ENCODE results near the gene TMEM8B.

The TMEM8B gene

GRCh38 chr9:35847792-35848572 lies 19.0 kb downstream of the TMEM8B start:
- WGBS (ENCODE audit: extremely low coverage, insufficient coverage, insufficient read length): no CpG with 5 or more reads among the region's 4 CpGs
- no peak overlapping the region for H2BK5ac ChIP-seq (ENCODE audit: low read depth, low read length, poor library complexity)
- H3K79me2 ChIP-seq (ENCODE audit: control insufficient read depth, insufficient read depth, low read length, poor library complexity): no peaks in the 10 kb centered on the region
- H3K79me1 ChIP-seq (ENCODE audit: low read length): no peaks in the 10 kb centered on the region
- peaks cover 0 to 3% of the 10 kb centered on the region in 2 experiments for H3K36me3 ChIP-seq (ENCODE audit: control insufficient read depth in 1 of 2, insufficient read depth in 2 of 2, low read length in 2 of 2)
- no peak overlapping the region for H4K8ac ChIP-seq (ENCODE audit: low read depth, low read length)
- no peak overlapping the region for H2BK120ac ChIP-seq (ENCODE audit: insufficient read depth, low read length, poor library complexity)
- H3K4me1 ChIP-seq (ENCODE audit: control insufficient read depth in 1 of 2, insufficient read depth in 2 of 2, low read length in 2 of 2): peaks cover 4 to 10% of the 10 kb centered on the region in 2 experiments
- H2AK5ac ChIP-seq (ENCODE audit: low read length): no peak overlapping the region
- H2AFZ ChIP-seq (ENCODE audit: insufficient read depth, low read length, poor library complexity): no peak overlapping the region
- peaks cover 2% of the 10 kb centered on the region for H3K9me3 ChIP-seq (ENCODE audit: insufficient read depth, low read depth, low read length)
- peaks cover 3% of the 10 kb centered on the region for H3K27me3 ChIP-seq (ENCODE audit: insufficient read depth, low read length)
- no peak overlapping the region for H3K4ac ChIP-seq (ENCODE audit: low read depth, low read length)
- H3K23ac ChIP-seq (ENCODE audit: low read length): no peak overlapping the region
- no peak overlapping the region for H2BK12ac ChIP-seq (ENCODE audit: low read length)
- no peak overlapping the region for H4K12ac ChIP-seq (ENCODE audit: low read depth, low read length)
- no peak overlapping the region for H3K14ac ChIP-seq (ENCODE audit: low read length)
- no peak overlapping the region for H3K9ac ChIP-seq (ENCODE audit: low read length)
- H3K4me3 ChIP-seq (ENCODE audit: low read depth, low read length): no peak overlapping the region
- no peak overlapping the region for H4K91ac ChIP-seq (ENCODE audit: low read depth, low read length)
- no peak for DNase-seq
- H3K4me2 ChIP-seq (ENCODE audit: low read length): no peak overlapping the region
- H3K18ac ChIP-seq (ENCODE audit: low read length): no peak overlapping the region
- no peak overlapping the region for H3K27ac ChIP-seq (ENCODE audit: low read depth, low read length)

GRCh38 chr9:35852267-35852815 lies 23.3 kb downstream of the TMEM8B start:
- no peak overlapping the region for H3K9ac ChIP-seq (ENCODE audit: low read length)
- H3K36me3 ChIP-seq (ENCODE audit: control insufficient read depth in 1 of 2, insufficient read depth in 2 of 2, low read length in 2 of 2): no peaks in the 10 kb centered on the region
- DNase-seq: no peak
- H3K27me3 ChIP-seq (ENCODE audit: insufficient read depth, low read length): no peaks in the 10 kb centered on the region
- no peak overlapping the region for H2BK120ac ChIP-seq (ENCODE audit: insufficient read depth, low read length, poor library complexity)
- H4K8ac ChIP-seq (ENCODE audit: low read depth, low read length): no peak overlapping the region
- no peak overlapping the region for H4K12ac ChIP-seq (ENCODE audit: low read depth, low read length)
- no peak overlapping the region for H2AK5ac ChIP-seq (ENCODE audit: low read length)
- no peak overlapping the region for H3K27ac ChIP-seq (ENCODE audit: low read depth, low read length)
- no peak overlapping the region for H3K18ac ChIP-seq (ENCODE audit: low read length)
- no peak overlapping the region for H3K4me3 ChIP-seq (ENCODE audit: low read depth, low read length)
- no peak overlapping the region for H3K14ac ChIP-seq (ENCODE audit: low read length)
- no peaks in the 10 kb centered on the region for H3K4me1 ChIP-seq (ENCODE audit: control insufficient read depth in 1 of 2, insufficient read depth in 2 of 2, low read length in 2 of 2)
- H2BK5ac ChIP-seq (ENCODE audit: low read depth, low read length, poor library complexity): no peak overlapping the region
- no peak overlapping the region for H2AFZ ChIP-seq (ENCODE audit: insufficient read depth, low read length, poor library complexity)
- no peak overlapping the region for H3K4me2 ChIP-seq (ENCODE audit: low read length)
- H3K79me1 ChIP-seq (ENCODE audit: low read length): no peaks in the 10 kb centered on the region
- no peak overlapping the region for H3K4ac ChIP-seq (ENCODE audit: low read depth, low read length)
- no peaks in the 10 kb centered on the region for H3K9me3 ChIP-seq (ENCODE audit: insufficient read depth, low read depth, low read length)
- WGBS (ENCODE audit: extremely low coverage, insufficient coverage, insufficient read length): no CpG with 5 or more reads among the region's 2 CpGs
- H2BK12ac ChIP-seq (ENCODE audit: low read length): no peak overlapping the region
- no peak overlapping the region for H4K91ac ChIP-seq (ENCODE audit: low read depth, low read length)
- H3K79me2 ChIP-seq (ENCODE audit: control insufficient read depth, insufficient read depth, low read length, poor library complexity): no peaks in the 10 kb centered on the region
- H3K23ac ChIP-seq (ENCODE audit: low read length): no peak overlapping the region

GRCh38 chr9:35852876-35853865 lies 24.1 kb downstream of the TMEM8B start:
- Histone ChIP-seq H2BK120ac (ENCODE audit: insufficient read depth, low read length, poor library complexity) (no peak overlapping the region), H3K18ac (ENCODE audit: low read length) (no peak overlapping the region), H3K79me2 (ENCODE audit: control insufficient read depth, insufficient read depth, low read length, poor library complexity) (no peaks in the 10 kb centered on the region), H4K8ac (ENCODE audit: low read depth, low read length) (no peak overlapping the region), H3K4ac (ENCODE audit: low read depth, low read length) (no peak overlapping the region), H3K36me3 (ENCODE audit: control insufficient read depth in 1 of 2, insufficient read depth in 2 of 2, low read length in 2 of 2) (no peaks in the 10 kb centered on the region), H3K27ac (ENCODE audit: low read depth, low read length) (no peak overlapping the region), H2BK5ac (ENCODE audit: low read depth, low read length, poor library complexity) (no peak overlapping the region), H4K91ac (ENCODE audit: low read depth, low read length) (no peak overlapping the region), H3K9me3 (ENCODE audit: insufficient read depth, low read depth, low read length) (no peaks in the 10 kb centered on the region), H2AFZ (ENCODE audit: insufficient read depth, low read length, poor library complexity) (no peak overlapping the region), H3K4me1 (ENCODE audit: control insufficient read depth in 1 of 2, insufficient read depth in 2 of 2, low read length in 2 of 2) (no peaks in the 10 kb centered on the region), H2BK12ac (ENCODE audit: low read length) (no peak overlapping the region), H3K14ac (ENCODE audit: low read length) (no peak overlapping the region), H3K4me2 (ENCODE audit: low read length) (no peak overlapping the region), H3K4me3 (ENCODE audit: low read depth, low read length) (no peak overlapping the region), H2AK5ac (ENCODE audit: low read length) (no peak overlapping the region), H3K9ac (ENCODE audit: low read length) (no peak overlapping the region), H3K23ac (ENCODE audit: low read length) (no peak overlapping the region), H3K27me3 (ENCODE audit: insufficient read depth, low read length) (no peaks in the 10 kb centered on the region), H3K79me1 (ENCODE audit: low read length) (no peaks in the 10 kb centered on the region), H4K12ac (ENCODE audit: low read depth, low read length) (no peak overlapping the region)
- DNase-seq: no peak
- WGBS (ENCODE audit: extremely low coverage, insufficient coverage, insufficient read length): no CpG with 5 or more reads among the region's 25 CpGs

GRCh38 chr9:35854091-35854762 lies 25.2 kb downstream of the TMEM8B start:
- no peak overlapping the region for H4K8ac ChIP-seq (ENCODE audit: low read depth, low read length)
- WGBS (ENCODE audit: extremely low coverage, insufficient coverage, insufficient read length): no CpG with 5 or more reads among the region's 7 CpGs

More at GRCh38 chr9:35854091-35854762, 25.2 kb downstream of the TMEM8B start:
- no peak overlapping the region for H3K18ac ChIP-seq (ENCODE audit: low read length)
- H2BK120ac ChIP-seq (ENCODE audit: insufficient read depth, low read length, poor library complexity): no peak overlapping the region
- H3K79me1 ChIP-seq (ENCODE audit: low read length): no peaks in the 10 kb centered on the region
- no peak overlapping the region for H2BK5ac ChIP-seq (ENCODE audit: low read depth, low read length, poor library complexity)
- no peaks in the 10 kb centered on the region for H3K79me2 ChIP-seq (ENCODE audit: control insufficient read depth, insufficient read depth, low read length, poor library complexity)
- H3K4me1 ChIP-seq (ENCODE audit: control insufficient read depth in 1 of 2, insufficient read depth in 2 of 2, low read length in 2 of 2): no peaks in the 10 kb centered on the region
- no peak overlapping the region for H3K27ac ChIP-seq (ENCODE audit: low read depth, low read length)
- H2AK5ac ChIP-seq (ENCODE audit: low read length): no peak overlapping the region
- H3K23ac ChIP-seq (ENCODE audit: low read length): no peak overlapping the region
- no peak for DNase-seq
- no peak overlapping the region for H2AFZ ChIP-seq (ENCODE audit: insufficient read depth, low read length, poor library complexity)
- no peak overlapping the region for H4K12ac ChIP-seq (ENCODE audit: low read depth, low read length)
- no peak overlapping the region for H4K91ac ChIP-seq (ENCODE audit: low read depth, low read length)
- no peaks in the 10 kb centered on the region for H3K36me3 ChIP-seq (ENCODE audit: control insufficient read depth in 1 of 2, insufficient read depth in 2 of 2, low read length in 2 of 2)
- no peaks in the 10 kb centered on the region for H3K27me3 ChIP-seq (ENCODE audit: insufficient read depth, low read length)
- H3K14ac ChIP-seq (ENCODE audit: low read length): no peak overlapping the region
- H3K9ac ChIP-seq (ENCODE audit: low read length): no peak overlapping the region
- H3K4ac ChIP-seq (ENCODE audit: low read depth, low read length): no peak overlapping the region
- no peak overlapping the region for H2BK12ac ChIP-seq (ENCODE audit: low read length)
- H3K9me3 ChIP-seq (ENCODE audit: insufficient read depth, low read depth, low read length): no peaks in the 10 kb centered on the region
- H3K4me3 ChIP-seq (ENCODE audit: low read depth, low read length): no peak overlapping the region
- H3K4me2 ChIP-seq (ENCODE audit: low read length): no peak overlapping the region

All from trophoblast cell (in vitro differentiated cells and primary cell).